Mesenteric fat pad (tissue), 1 donor: ENCODE measurements around the gene LCTL. TPM values are rescaled to one million over a fixed set of nuclear protein-coding genes. Genes with fewer than 3 reads are reported as not detected.
"Not testable (repeated sequence)": the region's sequence is repeated elsewhere in the genome, so short reads cannot be mapped to it uniquely, and the experiment has no call there.

Source experiments
- DNase-seq: peaks from one replicate; pipeline ENCODE4 v3.0.0-alpha.2; 2020; ENCODE audit warnings: low spot score
- total RNA-seq: library from RNA; stranded (reverse); fragmentation: NEBNext Ultra II Directional; extraction: Animal tissue kit (Norgen Biotek cat#: 25700); gene quantifications from one replicate; pipeline ENCODE4 v1.2.1, GENCODE V29; 2021
- donor health status: DM: yes; HTN: yes; CAD: no.

LCTL gene
- total RNA-seq, 1 donor from 2014 or later: not detected

- DNase-seq: no peak
Measured at GRCh38 chr15:66503780-66504562, 61.8 kb downstream of the LCTL start.

DNA sequence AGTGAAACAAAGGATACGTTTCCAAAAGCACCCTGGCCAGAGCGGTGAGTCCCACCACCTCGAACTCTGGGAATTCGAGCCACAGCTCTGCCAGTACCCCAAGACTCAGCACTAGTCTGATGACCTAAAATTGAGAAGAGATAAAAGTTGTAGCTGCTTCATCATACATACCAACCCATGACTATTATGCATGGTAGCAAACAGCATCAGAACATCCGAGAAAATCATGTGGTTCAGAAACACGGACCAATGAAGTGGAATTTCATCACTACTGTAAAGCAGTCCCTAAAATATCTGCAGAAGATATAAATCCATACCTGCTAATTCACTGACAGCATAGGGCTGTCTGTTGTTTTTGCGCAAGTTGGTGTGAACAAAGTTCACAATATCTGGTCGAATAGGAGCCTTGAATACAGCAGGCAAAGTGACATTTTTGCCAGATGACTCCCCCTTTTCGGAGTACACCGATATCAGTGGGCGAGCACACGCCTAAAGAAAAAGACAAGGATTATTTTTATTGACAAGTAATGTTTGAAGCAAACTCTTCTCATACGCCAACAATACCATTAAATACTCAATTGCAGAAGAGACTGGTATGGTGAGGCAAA lies 62.7 kb downstream of the LCTL start:
- not testable (repeated sequence) for DNase-seq

DNA sequence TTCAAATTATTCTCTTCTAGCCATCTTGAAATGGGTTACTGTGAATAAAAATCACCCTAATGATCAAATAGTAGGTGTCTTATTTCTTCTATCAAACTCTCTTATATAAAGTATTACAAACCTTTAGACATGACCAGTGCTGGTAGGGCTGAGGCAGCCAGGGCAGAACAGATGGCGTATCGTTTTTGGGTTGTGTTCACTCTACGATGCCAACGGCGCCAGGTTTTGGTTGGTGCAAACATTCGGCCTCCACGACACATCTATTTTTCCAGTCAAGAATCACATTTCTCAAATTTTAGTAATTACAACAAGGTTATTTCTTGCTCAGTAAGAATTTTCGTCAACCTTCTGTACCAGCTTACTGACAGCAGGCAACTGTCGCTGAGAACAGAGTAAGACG lies 63.3 kb downstream of the LCTL start:
- no peak for DNase-seq

DNA sequence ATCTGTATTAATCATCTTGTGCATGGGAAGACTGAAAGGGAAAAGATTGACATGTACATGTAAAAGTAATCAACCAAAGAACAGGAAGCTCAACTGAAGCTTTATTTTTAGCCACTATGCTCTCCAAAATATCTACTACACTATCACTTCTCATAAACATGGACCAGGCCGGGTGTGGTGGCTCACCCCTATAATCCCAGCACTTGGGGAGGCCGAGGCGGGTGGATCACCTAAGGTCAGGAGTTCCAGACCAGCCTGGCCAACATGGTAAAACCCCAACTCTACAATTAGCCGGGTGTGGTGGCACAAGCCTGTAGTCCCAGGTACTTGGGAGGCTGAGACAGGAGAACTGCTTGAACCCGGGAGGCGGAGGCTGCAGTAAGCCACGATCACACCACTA lies 65.5 kb downstream of the LCTL start:
- not testable (repeated sequence) for DNase-seq

- no peak for DNase-seq
Measured at GRCh38 chr15:66498501-66499386, 67.1 kb downstream of the LCTL start.

Other genes starting within 250 kb of the LCTL start
- 5.3 TPM for gene TIPIN, start 209.3 kb downstream of the LCTL start, total RNA-seq
- 75.4 TPM for gene MAP2K1, start 179.1 kb downstream of the LCTL start, total RNA-seq
- gene SNAPC5, start 68.2 kb downstream of the LCTL start, total RNA-seq: 18.4 TPM
- gene RPL4, start 61.1 kb downstream of the LCTL start, total RNA-seq: 1,807 TPM
- gene ZWILCH, start 60.7 kb downstream of the LCTL start, total RNA-seq: 4.4 TPM
- 32.2 TPM for gene SMAD6, start 136.2 kb upstream of the LCTL start, total RNA-seq